GM04504 (cell line): Measurements from ENCODE around the gene APBA2.

Source experiments
- DNase-seq: peaks from one replicate; pipeline ENCODE4 v3.0.0-alpha.2; 2012; ENCODE audit warnings: low read depth

The APBA2 gene

GRCh38 chr15:28915041-28915810 lies 29.5 kb downstream of the APBA2 start:
- DNase-seq, result no peak

GRCh38 chr15:28915935-28916334 lies 30.2 kb downstream of the APBA2 start:
- no peak for DNase-seq

DNA sequence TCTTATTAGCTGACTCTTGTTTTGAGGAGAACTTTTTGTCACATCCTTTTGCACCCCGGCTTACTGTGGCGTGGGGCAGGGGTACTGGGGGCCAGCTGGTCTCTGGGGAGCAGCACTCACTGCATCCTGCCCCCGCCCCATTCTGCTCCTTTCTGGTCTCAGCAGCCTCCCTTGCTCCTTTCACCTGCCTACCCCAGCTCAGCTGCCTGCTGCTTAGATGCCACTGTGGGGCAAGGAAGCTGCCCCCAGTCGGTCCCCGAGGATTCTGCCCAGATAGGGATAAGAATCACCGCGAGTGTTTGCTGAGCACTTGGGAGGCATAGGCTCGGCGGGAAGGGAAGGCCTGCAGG lies 32.0 kb downstream of the APBA2 start:
- DNase-seq, result no peak

DNA sequence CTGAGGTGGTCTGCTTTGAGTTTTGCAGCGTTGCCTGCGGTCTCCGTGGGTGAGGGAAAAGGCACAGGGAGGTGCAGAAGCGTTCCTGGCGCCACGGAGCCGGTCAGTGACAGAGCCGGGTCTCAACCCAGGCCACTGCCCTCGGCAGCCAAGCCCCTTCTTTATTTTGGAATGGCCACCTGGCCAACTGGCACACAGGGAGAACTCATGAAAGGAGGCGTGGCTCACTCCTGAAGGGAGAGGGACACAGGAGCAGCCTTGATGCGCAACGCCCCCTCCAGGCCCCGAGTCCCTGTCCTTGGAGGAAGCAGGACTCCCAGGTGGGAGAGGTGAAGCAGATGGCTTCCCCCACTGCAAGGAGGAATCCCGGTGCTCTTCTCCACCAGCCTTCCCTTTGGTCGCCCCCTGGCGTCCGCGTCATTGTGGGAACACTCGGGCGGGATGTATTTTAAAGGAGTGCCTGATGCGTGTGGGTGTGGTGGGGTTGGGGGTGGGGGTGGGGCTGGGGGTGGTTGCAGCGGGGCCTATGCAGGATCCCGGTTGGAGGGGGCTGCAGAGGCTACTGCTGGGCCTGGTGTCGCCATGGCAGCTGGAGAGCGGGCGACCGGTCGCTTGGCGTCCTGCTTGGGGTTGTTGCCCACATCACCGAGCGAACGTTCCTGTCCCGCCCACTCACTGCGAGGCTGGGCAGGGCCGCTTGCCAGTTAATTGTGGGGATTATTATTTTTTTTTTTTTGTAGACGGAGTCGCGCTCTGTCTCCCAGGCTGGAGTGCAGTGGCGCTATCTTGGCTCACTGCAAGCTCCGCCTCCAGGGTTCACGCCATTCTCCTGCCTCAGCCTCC lies 32.6 kb downstream of the APBA2 start:
- no peak for DNase-seq

DNA sequence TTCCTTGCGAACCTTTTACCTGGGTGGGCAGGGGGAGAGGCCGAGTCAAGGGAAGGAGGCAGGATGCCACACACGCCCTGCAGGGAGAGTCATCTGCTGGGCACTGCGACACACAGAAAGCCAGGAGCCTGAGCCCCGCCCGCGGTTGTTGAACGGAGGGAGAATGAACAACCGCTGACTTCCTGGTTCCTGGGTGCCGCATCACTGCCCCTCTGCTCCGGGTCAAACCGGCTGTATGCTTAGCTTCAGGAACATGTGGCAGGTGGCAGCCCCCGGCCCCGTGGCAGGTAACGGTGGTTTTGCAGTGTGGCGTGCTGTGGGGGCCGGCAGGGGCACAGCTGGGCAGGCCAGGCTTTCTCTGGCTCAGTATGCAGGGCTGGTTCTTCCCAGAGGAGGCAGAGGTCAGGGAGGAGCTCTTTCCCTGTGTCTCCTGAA lies 33.4 kb downstream of the APBA2 start:
- no peak for DNase-seq

DNA sequence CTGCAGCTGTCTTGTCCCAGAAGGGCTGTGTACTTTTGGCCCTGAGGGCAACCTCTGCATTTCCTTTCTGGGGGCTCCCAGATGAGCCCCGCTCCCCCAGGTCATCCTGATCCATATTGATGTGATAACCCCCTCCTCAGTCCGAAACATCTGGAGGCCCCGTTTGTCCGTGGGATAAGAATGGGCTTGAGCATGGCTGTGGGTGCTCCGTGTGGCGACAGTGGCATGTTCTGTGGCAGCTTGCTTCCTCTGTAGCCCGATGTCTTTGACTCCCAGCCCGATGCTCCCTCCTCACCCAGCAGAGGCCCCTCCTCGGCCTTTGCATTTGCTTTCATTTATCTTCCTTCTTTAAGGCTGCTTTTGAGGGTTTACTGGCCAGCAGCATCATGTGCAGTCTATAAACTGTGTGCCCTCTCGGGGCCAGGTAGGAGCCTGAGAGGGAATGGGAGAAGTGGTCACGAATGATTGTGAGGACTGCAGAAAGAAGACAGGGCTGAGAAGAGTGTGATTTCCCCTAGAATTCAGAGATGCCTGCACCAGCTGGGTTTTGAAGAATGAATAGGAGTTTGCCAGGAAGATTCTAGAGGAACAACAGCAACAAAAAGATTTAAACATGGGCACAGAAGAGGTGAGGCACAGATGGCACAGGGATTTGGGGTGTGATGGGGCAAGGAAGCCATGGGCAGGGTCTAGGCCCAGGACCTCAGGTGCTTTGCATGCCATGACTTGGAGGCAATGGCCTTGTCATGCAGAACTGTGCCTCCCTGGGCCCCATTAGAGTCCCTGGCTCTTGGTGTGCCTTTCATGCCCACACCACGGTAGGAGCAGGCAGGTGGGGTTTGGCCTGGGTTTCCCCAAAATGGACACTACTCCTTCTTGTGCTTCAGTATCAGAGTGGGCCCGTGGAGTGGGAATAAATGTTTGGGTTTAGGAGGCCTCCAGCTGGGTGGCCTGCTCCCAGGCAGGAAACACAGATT lies 34.2 kb downstream of the APBA2 start:
- DNase-seq, result no peak

- no peak for DNase-seq
Observed at GRCh38 chr15:28920781-28921331, 35.1 kb downstream of the APBA2 start.

DNA sequence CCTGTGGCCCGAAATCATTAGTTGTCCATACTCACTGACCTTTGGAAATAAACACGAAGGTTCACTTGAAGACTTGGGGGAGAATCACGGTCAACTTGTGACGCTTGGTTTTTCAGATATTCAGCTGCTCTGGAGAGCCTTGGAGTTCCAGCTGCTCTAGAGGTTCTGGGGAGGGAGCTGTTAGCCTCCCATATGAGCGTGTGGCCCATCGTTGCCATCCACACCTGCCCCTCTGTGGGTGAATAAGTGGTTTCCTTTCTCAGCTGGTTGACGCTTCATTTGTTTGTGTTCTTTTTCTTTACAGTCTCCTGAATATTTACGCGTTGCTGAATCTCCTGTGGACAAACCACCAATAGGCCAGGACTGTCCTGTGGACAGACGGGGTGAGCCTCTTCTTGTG lies 35.6 kb downstream of the APBA2 start:
- DNase-seq, result no peak

- DNase-seq, result no peak
Observed at GRCh38 chr15:28921919-28922706, 36.3 kb downstream of the APBA2 start.

DNA sequence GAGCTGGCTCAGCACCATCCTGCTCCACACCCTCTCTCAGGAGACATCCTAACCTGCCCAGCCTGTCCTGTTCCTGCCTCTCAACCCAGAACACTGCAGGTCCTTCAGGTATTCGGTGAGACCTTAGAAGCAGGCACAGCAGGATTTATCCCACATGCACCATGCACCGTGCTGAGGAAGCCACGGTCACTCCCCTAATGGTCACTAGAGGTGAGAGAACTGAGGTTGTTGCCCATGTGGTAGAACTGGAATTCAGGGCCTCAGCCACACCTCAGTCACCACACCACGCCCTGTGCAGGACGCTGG lies 36.9 kb downstream of the APBA2 start:
- DNase-seq, result no peak

GRCh38 chr15:28923726-28924280 lies 38.0 kb downstream of the APBA2 start:
- no peak for DNase-seq

- DNase-seq, result no peak
Observed at GRCh38 chr15:28927043-28927442, 41.3 kb downstream of the APBA2 start.

- DNase-seq, result no peak
Observed at GRCh38 chr15:28929200-28929599, 43.4 kb downstream of the APBA2 start.

GRCh38 chr15:28930011-28930410 lies 44.2 kb downstream of the APBA2 start:
- DNase-seq, result no peak

DNA sequence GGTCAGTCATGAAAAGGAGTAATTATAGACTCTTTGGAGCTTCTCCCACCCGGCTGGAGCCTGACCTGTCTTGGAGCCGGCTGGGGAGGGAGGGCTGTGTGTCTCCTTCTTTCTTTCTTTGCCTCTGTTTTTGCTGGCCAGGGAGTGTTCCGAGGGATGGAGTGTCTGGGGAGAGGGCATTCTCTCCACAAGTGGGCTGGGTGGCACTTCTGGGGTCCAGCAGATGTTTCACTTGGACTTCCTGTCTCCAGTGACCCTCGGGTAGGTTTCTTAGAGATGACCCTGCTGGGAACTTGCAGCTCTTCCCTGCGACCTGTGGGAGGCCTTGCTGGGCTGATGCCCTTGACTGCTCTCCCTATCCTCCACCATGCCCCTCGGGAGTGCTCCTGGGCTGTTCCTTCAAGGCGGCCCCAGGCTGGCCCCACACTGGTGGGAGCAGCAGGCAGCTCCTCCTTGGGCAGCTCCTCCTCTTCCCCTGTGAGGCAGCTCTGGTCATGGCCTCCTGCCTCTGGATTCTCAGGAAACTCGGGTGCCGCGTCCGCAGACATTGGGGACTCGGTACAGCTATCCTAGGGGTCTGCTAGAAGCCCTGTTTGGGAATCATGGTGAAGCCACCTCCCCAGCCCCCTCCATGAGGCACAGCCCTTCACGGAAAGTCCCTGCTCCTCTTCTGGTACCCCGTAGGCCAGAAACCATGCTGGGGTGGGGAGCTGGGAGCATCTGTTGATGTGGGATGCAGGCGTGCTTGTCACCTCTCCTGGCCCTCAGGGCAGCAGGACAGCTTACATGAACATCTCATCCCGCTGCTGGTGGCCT lies 44.9 kb downstream of the APBA2 start:
- no peak for DNase-seq

GRCh38 chr15:28931828-28932227 lies 46.1 kb downstream of the APBA2 start:
- DNase-seq, result no peak

GRCh38 chr15:28932361-28932760 lies 46.6 kb downstream of the APBA2 start:
- DNase-seq, result no peak

GRCh38 chr15:28933710-28934445 lies 48.1 kb downstream of the APBA2 start:
- no peak for DNase-seq

- DNase-seq, result no peak
Observed at GRCh38 chr15:28934645-28935044, 48.9 kb downstream of the APBA2 start.
